GM12875 (cell line): ENCODE measurements around the gene TRIM52.

Experiments
- H3K4me3 ChIP-seq: one replicate; pipeline ENCODE4 v1.5.1; 2011; ENCODE audit warnings: low read depth, low read length, control low read depth
- CTCF ChIP-seq: IDR thresholded peaks from 2 replicates; pipeline ENCODE4 v1.5.1; 2011; ENCODE audit warnings: low read depth, mild to moderate bottlenecking, control low read depth, inconsistent platforms, low read length, moderate library complexity, borderline replicate concordance; ENCODE audit not compliant: insufficient read depth

TRIM52 gene

DNA sequence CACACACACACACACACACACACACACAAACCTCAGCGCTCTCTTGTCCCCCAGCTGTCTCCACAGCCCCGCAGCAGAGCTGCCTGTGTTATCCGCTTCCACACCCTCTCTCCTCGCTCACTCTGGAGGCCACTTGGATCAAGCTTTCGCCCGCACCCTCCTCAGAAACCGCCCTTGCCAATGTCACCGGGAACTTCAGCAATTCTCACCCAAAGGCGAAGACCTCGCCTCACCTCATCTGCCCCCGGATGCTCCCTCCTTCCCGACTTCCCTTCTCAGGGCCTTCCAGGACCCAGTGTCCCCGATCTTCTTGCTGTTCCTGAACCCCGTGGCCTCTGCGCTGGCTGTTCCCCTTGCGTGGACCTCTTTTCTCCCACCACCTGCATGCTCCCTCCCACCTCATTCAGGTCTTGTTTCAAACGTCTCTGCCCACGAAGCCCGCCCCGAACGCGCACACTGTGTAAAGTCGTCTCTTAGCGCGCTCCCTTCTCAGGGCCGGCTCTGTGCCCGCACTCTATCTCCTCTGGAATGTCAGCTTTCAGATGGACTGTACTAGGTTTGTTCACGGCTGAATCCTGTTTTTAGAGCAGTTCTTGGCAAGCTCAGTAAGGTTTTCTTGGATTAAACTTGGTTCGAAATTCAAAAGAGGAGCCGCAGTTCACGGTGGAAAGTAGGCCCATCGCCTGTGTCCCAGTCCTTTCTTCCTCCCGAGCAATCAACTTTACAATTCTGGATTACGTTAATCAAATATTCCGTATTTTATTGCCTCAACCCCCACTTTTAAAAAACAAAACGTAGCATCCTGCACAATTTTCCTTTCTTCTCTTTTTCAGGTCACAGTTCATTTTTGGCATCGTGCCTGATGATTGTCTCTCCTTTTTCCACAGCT lies 54.9 kb downstream of the TRIM52 start:
- peak overlapping the region; percentile 56 for H3K4me3 ChIP-seq
- TF ChIP-seq CTCF: no peak
